Endothelial cell of umbilical vein (primary cell): Measurements from ENCODE around the gene MRPS34. TPM values are rescaled to one million over a fixed set of nuclear protein-coding genes. Genes with fewer than 3 reads are reported as not detected.

ENCODE experiments used
- BruUV-seq: library from RNA; stranded (reverse); fragments of 400-500 nt; replicated peaks from 2 replicates; lab custom pipeline; 2021; lab: Mats Ljungman, UMichigan
- CTCF ChIA-PET: fragments of 300-600, 350-600 bp; sonication (Branson Sonifier 250); formaldehyde crosslinking; loops from one replicate; lab custom pipeline; 2021; ENCODE audit warnings: antibody characterized with exemption, inconsistent platforms; lab: Charles Lee
- POLR2A ChIA-PET: fragments of 300-600, 350-600 bp; sonication (Branson Sonifier 250); formaldehyde crosslinking; loops from one replicate; lab custom pipeline; 2021; ENCODE audit warnings: antibody characterized with exemption, inconsistent platforms; lab: Charles Lee
- DNase-seq: peaks from one replicate; pipeline ENCODE4 v3.0.0-alpha.2; 2011; ENCODE audit warnings: low read depth, low spot score
- FAIRE-seq: peaks from 2 replicates; lab custom pipeline; 2011; peaks lifted over from hg19 to GRCh38; lab: Jason Lieb, UNC
- H2AFZ ChIP-seq: 2 replicates; pipeline ENCODE4 v1.6.0; 2012; ENCODE audit warnings: low read depth, low read length, control low read depth, inconsistent platforms
- H3K27ac ChIP-seq: 2 replicates; pipeline ENCODE4 v1.5.1; 2011; ENCODE audit warnings: low read depth, mild to moderate bottlenecking, control low read depth, low read length, moderate library complexity; ENCODE audit not compliant: insufficient read depth
- H3K27me3 ChIP-seq, 2 experiments: 2 replicates each; pipeline versions ENCODE4 v1.6.0 to v1.6.1; 2011; ENCODE audit warnings: low read length in 2 of 2, mixed read lengths in 1 of 2; ENCODE audit not compliant: control insufficient read depth in 2 of 2, insufficient read depth in 2 of 2
- H3K36me3 ChIP-seq, 2 experiments: 2 replicates in 1 of 2; 3 replicates in 1 of 2; pipeline ENCODE4 v1.5.1; 2011; ENCODE audit warnings: low read length in 2 of 2, mild to moderate bottlenecking in 1 of 2, moderate library complexity in 1 of 2; ENCODE audit not compliant: control insufficient read depth in 2 of 2, insufficient read depth in 2 of 2; ENCODE audit errors: extremely low read depth in 1 of 2
- H3K4me1 ChIP-seq: 3 replicates; pipeline ENCODE4 v1.5.1; 2011; ENCODE audit warnings: mild to moderate bottlenecking, low read length; ENCODE audit not compliant: control insufficient read depth, insufficient read depth; ENCODE audit errors: extremely low read depth
- H3K4me2 ChIP-seq: 2 replicates; pipeline ENCODE4 v1.6.1; 2011; ENCODE audit warnings: low read length, control low read depth, mixed read lengths; ENCODE audit not compliant: insufficient read depth
- H3K4me3 ChIP-seq, 3 experiments: fragments of 200-600 bp in 1 of 3; sonication (generic), shearing (Covaris generic) in 1 of 3; replicated peaks in 1 of 3; 2 replicates each; pipeline ENCODE4 v1.5.1; 2011 to 2016; ENCODE audit warnings: control low read depth in 3 of 3, low read length in 3 of 3, mild to moderate bottlenecking in 2 of 3, inconsistent platforms in 1 of 3, low read depth in 1 of 3, moderate library complexity in 1 of 3; ENCODE audit not compliant: insufficient read depth in 1 of 3
- H3K79me2 ChIP-seq: 2 replicates; pipeline ENCODE4 v1.6.0; 2012; ENCODE audit warnings: low read length, inconsistent platforms; ENCODE audit not compliant: control insufficient read depth, insufficient read depth
- H3K9ac ChIP-seq: replicated peaks from 2 replicates; pipeline ENCODE3; 2011; ENCODE audit warnings: low read length, control low read depth; ENCODE audit not compliant: insufficient read depth; ENCODE audit errors: extremely low read depth
- H3K9me1 ChIP-seq: replicated peaks from 3 replicates; pipeline ENCODE4 v1.6.0; 2011; ENCODE audit warnings: mild to moderate bottlenecking, low read length; ENCODE audit not compliant: control insufficient read depth, insufficient read depth; ENCODE audit errors: extremely low read depth
- H3K9me3 ChIP-seq: replicated peaks from 2 replicates; pipeline ENCODE4 v1.5.1; 2012; ENCODE audit warnings: low read length, inconsistent platforms; ENCODE audit not compliant: control insufficient read depth, insufficient read depth
- H4K20me1 ChIP-seq: replicated peaks from 2 replicates; pipeline ENCODE3; 2011; ENCODE audit warnings: mild to moderate bottlenecking, low read length; ENCODE audit not compliant: control insufficient read depth, insufficient read depth; ENCODE audit errors: extremely low read depth
- CTCF ChIP-seq, 2 donors: IDR thresholded peaks; 1 replicate in 1 of 2; 2 replicates in 1 of 2; pipeline ENCODE4 v1.5.1; 2011; ENCODE audit warnings: low read length in 2 of 2, mild to moderate bottlenecking in 2 of 2, moderate library complexity in 2 of 2, control low read depth in 1 of 2, inconsistent platforms in 1 of 2, low read depth in 1 of 2; ENCODE audit not compliant: insufficient read depth in 1 of 2; ENCODE audit errors: extremely low read depth in 1 of 2
- EZH2 ChIP-seq: IDR thresholded peaks from 2 replicates; pipeline ENCODE4 v1.6.1; 2012; ENCODE audit warnings: borderline replicate concordance, low read depth, mild to moderate bottlenecking, moderate library complexity, low read length, inconsistent platforms; ENCODE audit not compliant: severe bottlenecking
- dilution Hi-C: fragments of 300-500 bp; cut with MboI; formaldehyde crosslinking; loops from one replicate; pipeline ENCODE4 v1.15.0; 2019; ENCODE audit warnings: low sequenced_read_pairs; ENCODE audit not compliant: extremely low pct_ligation_motif_present
- intact Hi-C: fragments of 100-400 bp; cut with micrococcal nuclease; formaldehyde crosslinking; loops from one replicate; pipeline ENCODE4 v1.10.0; 2022
- polyA plus RNA-seq, 4 experiments: library from polyadenylated mRNA; depleted of rRNA in 3 of 4; stranded (reverse) in 3 of 4; unstranded in 1 of 4; fragments of >200 nt; gene quantifications; 2 replicates each; pipeline versions ENCODE4 v1.2.1 to v1.2.3, GENCODE V29; 2011 to 2012; ENCODE audit warnings: missing spikeins in 1 of 4
- total RNA-seq: library from RNA; stranded (reverse); gene quantifications from 2 replicates; pipeline ENCODE4 v1.2.3, GENCODE V29; 2021

The MRPS34 gene
- total and polyA plus RNA-seq, 2 donors (not counting 3 experiments of a cell fraction or from before 2014, with no cell fraction given), result 82.1 to 102 TPM

DNA sequence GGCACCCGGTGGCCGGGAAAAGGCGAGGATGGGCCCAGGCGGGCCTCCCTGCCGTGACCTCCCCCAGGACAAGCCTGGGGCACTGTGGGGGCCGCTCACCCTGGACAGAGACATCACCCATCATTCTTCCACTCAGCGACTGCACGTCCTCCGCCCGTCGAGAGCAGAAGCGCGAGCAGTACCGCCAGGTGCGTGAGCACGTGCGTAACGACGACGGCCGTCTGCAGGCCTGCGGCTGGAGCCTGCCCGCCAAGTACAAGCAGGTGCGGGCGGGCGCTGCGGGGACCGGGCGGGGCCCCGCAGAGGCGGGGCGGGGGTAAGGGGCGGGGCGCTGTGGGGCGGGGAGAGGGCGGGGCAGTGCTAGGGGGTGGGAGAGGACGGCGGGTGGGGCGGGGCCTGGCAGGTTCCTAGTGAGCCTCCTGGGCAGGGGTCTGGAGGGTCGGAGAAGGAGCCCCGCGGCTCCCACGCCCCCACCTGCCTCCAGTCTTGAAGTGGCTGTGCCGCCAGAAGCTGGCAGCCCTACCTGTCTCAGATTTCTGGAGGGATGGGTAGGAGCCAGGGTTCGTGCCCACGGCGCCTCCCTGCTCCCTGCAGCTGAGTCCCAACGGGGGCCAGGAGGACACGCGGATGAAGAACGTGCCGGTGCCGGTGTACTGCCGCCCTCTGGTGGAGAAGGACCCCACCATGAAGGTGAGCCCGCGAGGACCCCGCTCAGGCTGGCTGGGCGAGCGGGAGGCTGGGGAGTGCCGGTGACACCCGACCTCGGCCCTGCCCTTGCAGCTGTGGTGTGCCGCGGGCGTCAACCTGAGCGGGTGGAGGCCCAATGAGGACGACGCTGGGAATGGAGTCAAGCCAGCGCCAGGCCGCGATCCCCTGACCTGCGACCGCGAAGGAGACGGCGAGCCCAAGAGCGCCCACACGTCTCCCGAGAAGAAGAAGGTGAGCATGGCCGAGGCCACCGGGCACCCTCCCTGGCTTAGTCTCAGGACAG is 9.1 kb downstream of the MRPS34 start:
- Histone ChIP-seq H3K27ac (no peak overlapping the region), H3K27me3 (no peaks in the 10 kb centered on the region), H3K4me2 (no peak overlapping the region), H2AFZ (no peak overlapping the region), H4K20me1 (no peaks in the 10 kb centered on the region), H3K36me3 (peaks cover 5 to 58% of the 10 kb centered on the region in 2 experiments), H3K9me1 (no peaks in the 10 kb centered on the region), H3K4me3 (no peak overlapping the region), H3K4me1 (no peaks in the 10 kb centered on the region), H3K9me3 (no peaks in the 10 kb centered on the region), H3K79me2 (no peaks in the 10 kb centered on the region), H3K9ac (no peak overlapping the region)
- BruUV-seq, result no TSS peak
- POLR2A ChIA-PET, result no interaction called here
- CTCF ChIA-PET, result interaction anchor here (0.7 to 1.6 kb wide), 2 partner anchors 40 to 58 kb away, joined by 4 read pairs; partner anchors contain the start of gene MAPK8IP3
- peak; percentile 26 to 49 for TF ChIP-seq CTCF (IDR thresholded peaks at IDR 0.05; ENCODE audit: extremely low read depth in 1 of 2, insufficient read depth in 1 of 2, low read depth in 1 of 2, low read length in 2 of 2)
- no peak for TF ChIP-seq EZH2
- no peak for DNase-seq
- dilution Hi-C loops, result no loop called here
- FAIRE-seq, result no peak
- intact Hi-C loops, result no loop called here
